H1 (cell line): ENCODE measurements around the gene CAMTA2. TPM values are rescaled to one million over a fixed set of nuclear protein-coding genes. Genes with fewer than 3 reads are reported as not detected.
A peak's percentile ranks its signal among the peaks of the same experiment; 100 is the strongest.

Experiments used
- CTCF ChIA-PET: fragments of 300-600 bp; sonication (Branson Sonifier 250); formaldehyde crosslinking; loops from one replicate; lab custom pipeline; 2021; ENCODE audit not compliant: partially characterized antibody; lab: Charles Lee
- POLR2A ChIA-PET: fragments of 300-600 bp; sonication (Branson Sonifier 250); formaldehyde crosslinking; loops from one replicate; lab custom pipeline; 2021; ENCODE audit warnings: inconsistent platforms; ENCODE audit not compliant: partially characterized antibody; lab: Charles Lee
- DNase-seq, 2 experiments: peaks; one replicate each; pipeline versions ENCODE4 v3.0.0 to v3.0.0-alpha.2; 2010 to 2022; ENCODE audit warnings: low spot score in 2 of 2, low read depth in 1 of 2, mixed read lengths in 1 of 2
- FAIRE-seq: peaks from 2 replicates; lab custom pipeline; 2011; peaks lifted over from hg19 to GRCh38; lab: Jason Lieb, UNC
- H2AFZ ChIP-seq: 2 replicates; pipeline ENCODE4 v1.8.1; 2012; ENCODE audit warnings: low read length, inconsistent platforms
- H2AK5ac ChIP-seq: 2 replicates; pipeline ENCODE4 v1.6.1; 2013; ENCODE audit warnings: low read depth, low read length
- H2BK120ac ChIP-seq: replicated peaks from 2 replicates; pipeline ENCODE3; 2013; ENCODE audit warnings: low read depth, low read length, inconsistent platforms
- H2BK12ac ChIP-seq: 2 replicates; pipeline ENCODE4 v1.6.1; 2013; ENCODE audit warnings: low read depth, low read length
- H2BK15ac ChIP-seq: 2 replicates; pipeline ENCODE4 v1.6.1; 2013; ENCODE audit warnings: low read length
- H2BK20ac ChIP-seq: 2 replicates; pipeline ENCODE4 v1.6.1; 2013; ENCODE audit warnings: low read length
- H2BK5ac ChIP-seq: 2 replicates; pipeline ENCODE4 v1.6.1; 2013; ENCODE audit warnings: low read depth, low read length
- H3K14ac ChIP-seq: 2 replicates; pipeline ENCODE4 v1.6.1; 2013; ENCODE audit warnings: inconsistent platforms; ENCODE audit not compliant: insufficient read length
- H3K18ac ChIP-seq: 2 replicates; pipeline ENCODE4 v1.6.1; 2013; ENCODE audit warnings: low read length; ENCODE audit errors: extremely low read depth
- H3K23ac ChIP-seq: 2 replicates; pipeline ENCODE4 v1.6.1; 2013; ENCODE audit warnings: inconsistent platforms; ENCODE audit not compliant: insufficient read length
- H3K23me2 ChIP-seq: 2 replicates; pipeline ENCODE4 v1.6.1; 2013; ENCODE audit warnings: low read depth, low read length
- H3K27ac ChIP-seq: 2 replicates; pipeline ENCODE4 v1.6.1; 2011; ENCODE audit warnings: low read depth, low read length, inconsistent platforms
- H3K27me3 ChIP-seq, 4 experiments: replicated peaks in 1 of 4; 1 replicate in 1 of 4; 2 replicates in 3 of 4; pipeline versions ENCODE4 v1.6.1 to v1.8.1; 2011 to 2013; ENCODE audit warnings: low read length in 3 of 4, mild to moderate bottlenecking in 3 of 4, inconsistent platforms in 2 of 4, mixed read lengths in 2 of 4, moderate library complexity in 1 of 4; ENCODE audit not compliant: control insufficient read depth in 3 of 4, insufficient read depth in 3 of 4; ENCODE audit errors: extremely low read depth in 1 of 4
- H3K36me3 ChIP-seq, 4 experiments: 2 replicates each; pipeline versions ENCODE4 v1.6.1 to v1.8.1; 2011 to 2013; ENCODE audit warnings: mild to moderate bottlenecking in 4 of 4, low read length in 3 of 4, moderate library complexity in 2 of 4, control low read depth in 1 of 4, inconsistent platforms in 1 of 4; ENCODE audit not compliant: insufficient read depth in 4 of 4, control insufficient read depth in 2 of 4
- H3K4ac ChIP-seq: replicated peaks from 2 replicates; pipeline ENCODE3; 2013; ENCODE audit warnings: low read length, low read depth, mixed read lengths, inconsistent platforms; ENCODE audit not compliant: insufficient read length
- H3K4me1 ChIP-seq, 4 experiments: replicated peaks in 1 of 4; 1 replicate in 1 of 4; 2 replicates in 3 of 4; pipeline versions ENCODE4 v1.6.1 to v1.8.1; 2011 to 2013; ENCODE audit warnings: low read length in 3 of 4, inconsistent platforms in 2 of 4, mixed read lengths in 1 of 4; ENCODE audit not compliant: insufficient read depth in 4 of 4, control insufficient read depth in 3 of 4
- H3K4me2 ChIP-seq, 2 experiments: 2 replicates each; pipeline versions ENCODE4 v1.6.1 to v1.8.1; 2011 to 2013; ENCODE audit warnings: low read depth in 2 of 2, low read length in 2 of 2, control low read depth in 1 of 2, inconsistent platforms in 1 of 2, mild to moderate bottlenecking in 1 of 2; ENCODE audit not compliant: insufficient read depth in 1 of 2
- H3K4me3 ChIP-seq, 4 experiments: fragments of 200-600, 300-600 bp in 1 of 4; sonication (generic), shearing (Covaris generic), sonication (Bioruptor Twin) in 1 of 4; 2 replicates each; pipeline versions ENCODE4 v1.5.1 to v1.8.1; 2011 to 2016; ENCODE audit warnings: low read length in 4 of 4, low read depth in 3 of 4, control low read depth in 2 of 4, inconsistent platforms in 2 of 4, mild to moderate bottlenecking in 2 of 4, mixed read lengths in 1 of 4, moderate library complexity in 1 of 4; ENCODE audit not compliant: insufficient read depth in 2 of 4; ENCODE audit errors: extremely low read depth in 1 of 4
- H3K56ac ChIP-seq: replicated peaks from 2 replicates; pipeline ENCODE3; 2013; ENCODE audit warnings: low read depth, mild to moderate bottlenecking, mixed read lengths, low read length, inconsistent platforms; ENCODE audit not compliant: insufficient read length
- H3K79me1 ChIP-seq: 2 replicates; pipeline ENCODE4 v1.6.1; 2013; ENCODE audit warnings: low read depth, low read length, control low read depth
- H3K79me2 ChIP-seq, 2 experiments: 2 replicates each; pipeline versions ENCODE4 v1.6.1 to v1.8.1; 2012 to 2013; ENCODE audit warnings: low read length in 2 of 2, mild to moderate bottlenecking in 2 of 2, inconsistent platforms in 1 of 2; ENCODE audit not compliant: insufficient read depth in 2 of 2, control insufficient read depth in 1 of 2
- H3K9ac ChIP-seq, 4 experiments: replicated peaks in 1 of 4; 1 replicate in 1 of 4; 2 replicates in 3 of 4; pipeline versions ENCODE4 v1.6.1 to v1.8.1; 2011 to 2013; ENCODE audit warnings: low read depth in 3 of 4, low read length in 3 of 4, control low read depth in 2 of 4, mild to moderate bottlenecking in 2 of 4, moderate library complexity in 2 of 4, inconsistent platforms in 1 of 4; ENCODE audit errors: extremely low read depth in 1 of 4
- H3K9me3 ChIP-seq, 2 experiments: 2 replicates each; pipeline versions ENCODE4 v1.6.1 to v1.8.1; 2012 to 2013; ENCODE audit warnings: mild to moderate bottlenecking in 2 of 2, moderate library complexity in 2 of 2, control low read depth in 1 of 2, inconsistent platforms in 1 of 2, low read depth in 1 of 2, low read length in 1 of 2, mixed read lengths in 1 of 2; ENCODE audit not compliant: insufficient read depth in 2 of 2
- H4K20me1 ChIP-seq, 2 experiments: replicated peaks in 1 of 2; 2 replicates each; pipeline versions ENCODE3 to v1.8.1; 2011 to 2013; ENCODE audit warnings: inconsistent platforms in 2 of 2, low read length in 2 of 2, mild to moderate bottlenecking in 1 of 2; ENCODE audit not compliant: insufficient read depth in 2 of 2, control insufficient read depth in 1 of 2
- H4K5ac ChIP-seq: 2 replicates; pipeline ENCODE4 v1.6.1; 2013; ENCODE audit warnings: low read length, low read depth, mixed read lengths, inconsistent platforms; ENCODE audit not compliant: insufficient read length
- H4K8ac ChIP-seq: 2 replicates; pipeline ENCODE4 v1.8.0; 2013; ENCODE audit warnings: mild to moderate bottlenecking, moderate library complexity, low read length, inconsistent platforms; ENCODE audit not compliant: insufficient read depth; ENCODE audit errors: extremely low read depth
- H4K91ac ChIP-seq: replicated peaks from 2 replicates; pipeline ENCODE3; 2013; ENCODE audit warnings: low read length, mixed read lengths, inconsistent platforms; ENCODE audit not compliant: insufficient read length
- CBX5 ChIP-seq: fragments of 300-800, 300-1000 bp; sonication (generic); IDR thresholded peaks from 2 replicates; pipeline ENCODE4 v1.7.1; 2016; ENCODE audit warnings: antibody characterized with exemption, low read length, low read depth
- EP300 ChIP-seq, 2 experiments: IDR thresholded peaks; 1 replicate in 1 of 2; 2 replicates in 1 of 2; pipeline ENCODE4 v1.6.1; 2011 to 2012; ENCODE audit warnings: low read depth in 2 of 2, low read length in 2 of 2, mild to moderate bottlenecking in 2 of 2, borderline replicate concordance in 1 of 2, inconsistent platforms in 1 of 2, moderate library complexity in 1 of 2
- EZH2 ChIP-seq: fragments of 200-600 bp; sonication (generic); IDR thresholded peaks from 2 replicates; pipeline ENCODE4 v1.7.1; 2012; ENCODE audit warnings: low read depth, mild to moderate bottlenecking, moderate library complexity, low read length, inconsistent platforms; ENCODE audit not compliant: severe bottlenecking
- JUND ChIP-seq: IDR thresholded peaks from 2 replicates; pipeline ENCODE4 v1.6.1; 2011; ENCODE audit warnings: mild to moderate bottlenecking, improper control_type of control experiment, low read length
- KDM1A ChIP-seq: fragments of 200-600, 300-600 bp; sonication (generic); IDR thresholded peaks from 2 replicates; pipeline ENCODE4 v1.7.1; 2016; ENCODE audit warnings: mild to moderate bottlenecking, low read length, borderline replicate concordance
- KDM5A ChIP-seq: fragments of 200-600 bp; IDR thresholded peaks from 2 replicates; pipeline ENCODE4 v1.7.1; 2012; ENCODE audit warnings: mild to moderate bottlenecking, low read length, inconsistent platforms, mixed read lengths
- NRF1 ChIP-seq: IDR thresholded peaks from 2 replicates; pipeline ENCODE4 v1.6.1; 2011; ENCODE audit warnings: mild to moderate bottlenecking, low read depth, low read length, improper control_type of control experiment
- POU5F1 ChIP-seq: IDR thresholded peaks from 2 replicates; pipeline ENCODE4 v1.6.1; 2011; ENCODE audit warnings: low read depth, mild to moderate bottlenecking, low read length, moderate library complexity
- SAP30 ChIP-seq: fragments of 300-600 bp; sonication (generic); IDR thresholded peaks from 2 replicates; pipeline ENCODE4 v1.7.1; 2012; ENCODE audit warnings: low read length, moderate library complexity, mild to moderate bottlenecking, inconsistent platforms; ENCODE audit not compliant: insufficient read depth, insufficient replicate concordance
- SIX5 ChIP-seq: IDR thresholded peaks from 2 replicates; pipeline ENCODE4 v1.6.1; 2011; ENCODE audit warnings: mild to moderate bottlenecking, low read depth, low read length
- SP1 ChIP-seq: IDR thresholded peaks from 2 replicates; pipeline ENCODE4 v1.6.1; 2011; ENCODE audit warnings: low read depth, low read length
- TAF7 ChIP-seq: optimal IDR thresholded peaks from 2 replicates; pipeline ENCODE3; 2011; ENCODE audit warnings: low read depth, mild to moderate bottlenecking, inconsistent platforms, low read length, moderate library complexity, borderline replicate concordance
- TCF12 ChIP-seq: IDR thresholded peaks from 2 replicates; pipeline ENCODE4 v1.6.1; 2011; ENCODE audit warnings: low read depth, mild to moderate bottlenecking, low read length
- WGBS, 2 experiments: shearing (Covaris generic) in 1 of 2; methylation state at CpG; one replicate each; pipeline versions ENCODE4 v1.1.6 to v1.1.7; 2013 to 2015; ENCODE audit warnings: low lambda C conversion rate in 2 of 2, mixed read lengths in 2 of 2, inconsistent platforms in 1 of 2, low coverage in 1 of 2, missing lambda C conversion rate in 1 of 2; ENCODE audit not compliant: insufficient replicate concordance in 2 of 2, insufficient coverage in 1 of 2, insufficient read length in 1 of 2; ENCODE audit errors: extremely low coverage in 1 of 2, missing lambda C conversion rate in 1 of 2; 5-methylcytosine and 5-hydroxymethylcytosine counted together
- polyA plus RNA-seq, 7 experiments: library from polyadenylated mRNA; depleted of rRNA in 3 of 7; stranded (reverse) in 5 of 7; unstranded in 2 of 7; fragments of >200 nt in 5 of 7; fragments of 200-250 nt in 2 of 7; gene quantifications; 1 replicate in 5 of 7; 2 replicates in 1 of 7; 4 replicates in 1 of 7; pipeline versions ENCODE4 v1.2.1 to v1.2.3, GENCODE V29; 2011 to 2013; ENCODE audit warnings: missing spikeins in 2 of 7, mixed read lengths in 2 of 7
- total RNA-seq: library from RNA; stranded (reverse); fragmentation: NEBNext Ultra II Directional; extraction: Animal tissue kit (Norgen Biotek cat#: 25700); gene quantifications from 2 replicates; pipeline ENCODE4 v1.2.1, GENCODE V29; 2021
- TF ChIP-seq, protein P1 (sequence below): IDR thresholded peaks from 2 replicates; pipeline ENCODE4 v1.6.1; 2012; ENCODE audit warnings: inconsistent platforms

Gene CAMTA2
- total and polyA plus RNA-seq, 2 of the 8 experiments (the other 6 are each of a cell fraction or from before 2014, with no cell fraction given) = 5.5 to 12.0 TPM

DNA sequence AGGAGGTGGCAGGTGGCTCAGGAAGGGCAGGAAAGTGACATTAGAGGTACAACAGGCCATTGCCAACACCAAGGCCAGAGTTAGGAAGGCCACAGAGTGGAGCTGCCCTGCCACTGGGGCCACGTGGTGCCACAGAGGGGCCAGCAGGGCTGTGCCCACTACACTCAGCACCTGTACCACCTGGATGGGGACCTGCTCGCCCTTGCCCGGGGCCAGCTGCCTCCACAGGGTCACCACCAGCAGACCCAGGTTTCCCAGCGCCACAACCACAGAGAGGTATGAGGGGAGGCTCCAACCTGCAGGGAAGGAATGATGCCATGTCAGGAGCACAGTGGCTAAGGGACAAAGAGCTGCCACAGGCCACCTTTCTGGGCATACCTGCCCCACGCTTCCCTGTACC is 46.6 kb upstream of the CAMTA2 start:
- no peak overlapping the region for H3K9ac ChIP-seq
- no peak overlapping the region for H3K23ac ChIP-seq
- H2BK20ac ChIP-seq = no peak overlapping the region
- no peak overlapping the region for H3K27ac ChIP-seq
- peaks cover 4% of the 10 kb centered on the region; the same call in 1 of the 2 replicates for H3K23me2 ChIP-seq
- no peak overlapping the region for H2AFZ ChIP-seq
- H4K8ac ChIP-seq = no peak overlapping the region
- H2BK15ac ChIP-seq = peak overlapping the region; percentile 46; the same call in 1 of the 2 replicates
- no peak overlapping the region for H2BK5ac ChIP-seq
- 94% methylated on average over 5 of the region's 5 CpGs; no CpG with 5 or more reads in 1 of the 2 experiments for WGBS, 2 experiments
- POLR2A ChIA-PET = interaction anchor here (0.8 to 2.0 kb wide), 6 partner anchors 8 to 66 kb away, joined by 3 to 7 read pairs (median 4); no protein-coding TSS in a partner anchor
- no peak overlapping the region for H4K91ac ChIP-seq
- no peak for DNase-seq
- FAIRE-seq = no peak
- H3K4me2 ChIP-seq = no peak overlapping the region
- peaks cover 0 to 14% (median 1%) of the 10 kb centered on the region in 4 experiments; a peak in 5 of 7 replicates for H3K27me3 ChIP-seq
- no peak overlapping the region for H3K56ac ChIP-seq
- H2BK120ac ChIP-seq = no peak overlapping the region
- no peaks in the 10 kb centered on the region for H4K20me1 ChIP-seq
- no peak overlapping the region for H3K18ac ChIP-seq
- no peak overlapping the region for H3K4ac ChIP-seq
- no peak overlapping the region for H3K14ac ChIP-seq
- H3K36me3 ChIP-seq = no peaks in the 10 kb centered on the region
- no peaks in the 10 kb centered on the region for H3K79me1 ChIP-seq
- H4K5ac ChIP-seq = no peak overlapping the region
- H3K4me1 ChIP-seq = no peaks in the 10 kb centered on the region; a peak in 1 of 7 replicates
- CTCF ChIA-PET = interaction anchor here (0.8 to 11.5 kb wide), 6 partner anchors 8 to 228 kb away, joined by 3 to 102 read pairs (median 6); no protein-coding TSS in a partner anchor
- no peak overlapping the region for H2AK5ac ChIP-seq
- H2BK12ac ChIP-seq = no peak overlapping the region
- H3K79me2 ChIP-seq = no peaks in the 10 kb centered on the region
- no peak overlapping the region for H3K4me3 ChIP-seq
- H3K9me3 ChIP-seq = no peaks in the 10 kb centered on the region
- TF ChIP-seq SAP30 = no peak
- TF ChIP-seq KDM5A = no peak
- no peak for TF ChIP-seq SP1
- TF ChIP-seq SIX5 = no peak
- no peak for TF ChIP-seq POU5F1
- no peak for TF ChIP-seq JUND
- no peak for TF ChIP-seq EP300 (IDR thresholded peaks at IDR 0.05; ENCODE audit: borderline replicate concordance in 1 of 2, low read depth in 2 of 2, low read length in 2 of 2)
- no peak for TF ChIP-seq EZH2
- TF ChIP-seq, protein P1, sequence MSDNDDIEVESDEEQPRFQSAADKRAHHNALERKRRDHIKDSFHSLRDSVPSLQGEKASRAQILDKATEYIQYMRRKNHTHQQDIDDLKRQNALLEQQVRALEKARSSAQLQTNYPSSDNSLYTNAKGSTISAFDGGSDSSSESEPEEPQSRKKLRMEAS = no peak
- no peak for TF ChIP-seq NRF1
- no peak for TF ChIP-seq TCF12
- no peak for TF ChIP-seq KDM1A
- TF ChIP-seq CBX5 = no peak
- TF ChIP-seq TAF7 = no peak
